ENCODE data around the gene PLXNB3.

PLXNB3 gene

DNA sequence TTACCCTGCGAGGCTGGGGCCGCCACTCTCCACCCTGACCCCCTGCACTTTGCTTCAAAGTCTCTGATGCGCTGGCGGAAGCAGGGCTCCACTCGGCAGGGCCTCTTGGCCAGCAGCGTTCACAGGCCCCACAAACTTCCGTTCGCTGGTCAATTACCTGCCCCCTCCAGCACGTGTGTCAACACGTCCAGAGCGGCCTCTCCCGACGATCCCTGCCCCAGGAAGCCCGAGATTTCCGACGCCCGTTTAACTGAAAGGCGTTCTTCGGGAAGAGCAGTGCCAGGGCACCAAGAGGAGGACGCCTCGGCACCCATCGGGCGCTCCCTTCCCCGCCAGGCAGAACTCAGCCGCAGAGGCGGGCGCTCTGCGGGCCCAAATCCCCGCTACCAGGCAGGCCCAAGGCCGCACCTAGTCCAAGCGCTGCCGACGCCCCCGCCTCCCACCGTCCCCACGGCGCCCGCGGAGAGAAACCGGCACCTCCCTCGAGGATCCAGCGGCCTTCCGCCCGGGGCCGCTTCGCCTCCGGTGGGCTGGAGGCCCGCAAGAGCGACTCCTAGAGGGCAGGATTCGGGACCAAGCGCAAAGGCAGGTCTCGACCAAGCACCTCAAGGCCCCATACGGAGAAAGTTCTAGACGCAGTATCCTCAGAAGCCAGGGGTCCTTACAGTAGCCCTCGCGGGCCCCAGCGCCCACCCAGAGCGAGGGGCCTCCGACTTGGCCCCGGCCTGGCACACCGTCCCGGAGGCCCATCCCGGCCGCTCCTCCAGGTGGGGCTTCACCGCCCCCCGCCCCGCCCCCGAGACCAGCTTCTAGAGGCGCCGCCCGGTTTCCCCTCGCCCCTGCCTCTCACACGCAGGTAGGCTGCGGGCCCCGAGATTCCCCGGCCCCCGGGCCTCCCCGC is 40.4 kb upstream of the PLXNB3 start:
- peaks cover 0 to 8% (median 0%) of the 10 kb centered on the region in 5 experiments for H3K27me3 ChIP-seq (replicated peaks in 2 of 5; ENCODE audit: control insufficient read depth in 4 of 5, insufficient read depth in 5 of 5, low read length in 4 of 5)
- ChIA-PET CTCF (interaction anchor here (1.5 kb wide), 1 partner anchor 10 kb away, joined by 4 read pairs; no protein-coding TSS in a partner anchor), POLR2A (no interaction called here)
- 32% methylated on average over 58 of the region's 78 CpGs for WGBS (ENCODE audit: insufficient coverage)
- peaks cover 0 to 25% (median 11%) of the 10 kb centered on the region in 4 experiments for H3K36me3 ChIP-seq (ENCODE audit: control insufficient read depth in 4 of 4, insufficient read depth in 4 of 4, low read length in 3 of 4)
- H3K9me3 ChIP-seq (ENCODE audit: control extremely low read depth in 1 of 5, control insufficient read depth in 4 of 5, insufficient read depth in 2 of 5, low read depth in 1 of 5, low read length in 4 of 5) = peaks cover 0 to 8% (median 2%) of the 10 kb centered on the region in 5 experiments
- H3K27ac ChIP-seq (ENCODE audit: insufficient read depth in 1 of 2, low read depth in 1 of 2, low read length in 2 of 2, poor library complexity in 1 of 2, severe bottlenecking in 2 of 2) = peak overlapping the region; percentile 50 to 83
- peak; percentile 58 to 67 (median 62) for DNase-seq
- H3K4me3 ChIP-seq (ENCODE audit: control insufficient read depth in 1 of 7, extremely low read depth in 1 of 7, insufficient read depth in 4 of 7, low read depth in 2 of 7, low read length in 6 of 7) = peak overlapping the region; percentile 45 to 78 (median 66)
- peaks cover 3 to 48% (median 43%) of the 10 kb centered on the region in 4 experiments for H3K4me1 ChIP-seq (ENCODE audit: control extremely low read depth in 1 of 4, control insufficient read depth in 4 of 4, insufficient read depth in 4 of 4, low read length in 3 of 4)

- Histone ChIP-seq H3K4me3 (ENCODE audit: control insufficient read depth in 1 of 7, extremely low read depth in 1 of 7, insufficient read depth in 4 of 7, low read depth in 2 of 7, low read length in 6 of 7) (peak within 1 kb of the TSS; percentile 45 to 78 (median 66)), H3K27me3 (replicated peaks in 2 of 5; ENCODE audit: control insufficient read depth in 4 of 5, insufficient read depth in 5 of 5, low read length in 4 of 5) (peaks cover 0 to 11% (median 0%) of the 10 kb centered on the region in 5 experiments), H3K36me3 (ENCODE audit: control insufficient read depth in 4 of 4, insufficient read depth in 4 of 4, low read length in 3 of 4) (peaks cover 0 to 18% (median 8%) of the 10 kb centered on the region in 4 experiments), H3K9me3 (ENCODE audit: control extremely low read depth in 1 of 5, control insufficient read depth in 4 of 5, insufficient read depth in 2 of 5, low read depth in 1 of 5, low read length in 4 of 5) (peaks cover 0 to 8% (median 2%) of the 10 kb centered on the region in 5 experiments), H3K27ac (ENCODE audit: insufficient read depth in 1 of 2, low read depth in 1 of 2, low read length in 2 of 2, poor library complexity in 1 of 2, severe bottlenecking in 2 of 2) (peak within 1 kb of the TSS; percentile 50 to 83), H3K4me1 (ENCODE audit: control extremely low read depth in 1 of 4, control insufficient read depth in 4 of 4, insufficient read depth in 4 of 4, low read length in 3 of 4) (peaks cover 3 to 48% (median 43%) of the 10 kb centered on the region in 4 experiments)
- CTCF ChIA-PET = no interaction called here
- WGBS (ENCODE audit: insufficient coverage) = 23% methylated on average over 44 of the region's 88 CpGs
- POLR2A ChIA-PET = no interaction called here
- DNase-seq = peak; percentile 78 to 88 (median 88)
These were observed 39.6 kb upstream of the PLXNB3 start, which contains the start of the genes ABCD1 and BCAP31 for GRCh38 chrX:153724252-153725038. ABCD1 (plus strand) TSS chrX:153724856; CDS start chrX:153725267, 411 bp downstream. BCAP31 (minus strand) TSS chrX:153724387; CDS start chrX:153723244, 1,143 bp downstream.

DNA sequence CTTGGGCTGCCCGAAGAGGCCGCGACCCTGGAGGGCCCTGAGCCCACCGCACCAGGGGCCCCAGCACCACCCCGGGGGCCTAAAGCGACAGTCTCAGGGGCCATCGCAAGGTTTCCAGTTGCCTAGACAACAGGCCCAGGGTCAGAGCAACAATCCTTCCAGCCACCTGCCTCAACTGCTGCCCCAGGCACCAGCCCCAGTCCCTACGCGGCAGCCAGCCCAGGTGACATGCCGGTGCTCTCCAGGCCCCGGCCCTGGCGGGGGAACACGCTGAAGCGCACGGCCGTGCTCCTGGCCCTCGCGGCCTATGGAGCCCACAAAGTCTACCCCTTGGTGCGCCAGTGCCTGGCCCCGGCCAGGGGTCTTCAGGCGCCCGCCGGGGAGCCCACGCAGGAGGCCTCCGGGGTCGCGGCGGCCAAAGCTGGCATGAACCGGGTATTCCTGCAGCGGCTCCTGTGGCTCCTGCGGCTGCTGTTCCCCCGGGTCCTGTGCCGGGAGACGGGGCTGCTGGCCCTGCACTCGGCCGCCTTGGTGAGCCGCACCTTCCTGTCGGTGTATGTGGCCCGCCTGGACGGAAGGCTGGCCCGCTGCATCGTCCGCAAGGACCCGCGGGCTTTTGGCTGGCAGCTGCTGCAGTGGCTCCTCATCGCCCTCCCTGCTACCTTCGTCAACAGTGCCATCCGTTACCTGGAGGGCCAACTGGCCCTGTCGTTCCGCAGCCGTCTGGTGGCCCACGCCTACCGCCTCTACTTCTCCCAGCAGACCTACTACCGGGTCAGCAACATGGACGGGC is 38.8 kb upstream of the PLXNB3 start:
- Histone ChIP-seq H3K27ac (ENCODE audit: insufficient read depth in 1 of 2, low read depth in 1 of 2, low read length in 2 of 2, poor library complexity in 1 of 2, severe bottlenecking in 2 of 2) (peak overlapping the region in 1 of 2 experiments; percentile 49), H3K4me3 (ENCODE audit: control insufficient read depth in 1 of 7, extremely low read depth in 1 of 7, insufficient read depth in 4 of 7, low read depth in 2 of 7, low read length in 6 of 7) (peak overlapping the region in 6 of 7 experiments; percentile 25 to 78 (median 54))
- POLR2A ChIA-PET = no interaction called here

GRCh38 chrX:153725832-153726285 is 38.2 kb upstream of the PLXNB3 start:
- H3K27ac ChIP-seq (ENCODE audit: insufficient read depth in 1 of 2, low read depth in 1 of 2, low read length in 2 of 2, poor library complexity in 1 of 2, severe bottlenecking in 2 of 2) = no peak overlapping the region
- H3K4me3 ChIP-seq (ENCODE audit: control insufficient read depth in 1 of 7, extremely low read depth in 1 of 7, insufficient read depth in 4 of 7, low read depth in 2 of 7, low read length in 6 of 7) = peak overlapping the region in 1 of 7 experiments; percentile 58
- peaks cover 0 to 8% (median 2%) of the 10 kb centered on the region in 5 experiments for H3K9me3 ChIP-seq (ENCODE audit: control extremely low read depth in 1 of 5, control insufficient read depth in 4 of 5, insufficient read depth in 2 of 5, low read depth in 1 of 5, low read length in 4 of 5)
- POLR2A ChIA-PET = no interaction called here
- WGBS (ENCODE audit: insufficient coverage) = 90% methylated on average over 25 of the region's 35 CpGs
- DNase-seq = no peak
- CTCF ChIA-PET = interaction anchor here (1.3 to 1.4 kb wide), 2 partner anchors 9 to 201 kb away, joined by 3 to 6 read pairs; no protein-coding TSS in a partner anchor
- peaks cover 0 to 13% (median 0%) of the 10 kb centered on the region in 5 experiments for H3K27me3 ChIP-seq (replicated peaks in 2 of 5; ENCODE audit: control insufficient read depth in 4 of 5, insufficient read depth in 5 of 5, low read length in 4 of 5)
- peaks cover 0 to 6% (median 2%) of the 10 kb centered on the region in 4 experiments for H3K36me3 ChIP-seq (ENCODE audit: control insufficient read depth in 4 of 4, insufficient read depth in 4 of 4, low read length in 3 of 4)
- peaks cover 3 to 48% (median 43%) of the 10 kb centered on the region in 4 experiments for H3K4me1 ChIP-seq (ENCODE audit: control extremely low read depth in 1 of 4, control insufficient read depth in 4 of 4, insufficient read depth in 4 of 4, low read length in 3 of 4)

More for the DNA sequence above, 38.8 kb upstream of the PLXNB3 start:
- peaks cover 0 to 8% (median 2%) of the 10 kb centered on the region in 5 experiments for H3K9me3 ChIP-seq (ENCODE audit: control extremely low read depth in 1 of 5, control insufficient read depth in 4 of 5, insufficient read depth in 2 of 5, low read depth in 1 of 5, low read length in 4 of 5)
- peaks cover 3 to 48% (median 43%) of the 10 kb centered on the region in 4 experiments for H3K4me1 ChIP-seq (ENCODE audit: control extremely low read depth in 1 of 4, control insufficient read depth in 4 of 4, insufficient read depth in 4 of 4, low read length in 3 of 4)
- DNase-seq = peak in 2 of 3 donors; percentile 37 to 40
- peaks cover 0 to 13% (median 0%) of the 10 kb centered on the region in 5 experiments for H3K27me3 ChIP-seq (replicated peaks in 2 of 5; ENCODE audit: control insufficient read depth in 4 of 5, insufficient read depth in 5 of 5, low read length in 4 of 5)
- CTCF ChIA-PET = interaction anchor here (1.3 to 1.4 kb wide), 2 partner anchors 10 to 202 kb away, joined by 3 to 6 read pairs; no protein-coding TSS in a partner anchor
- peaks cover 0 to 10% (median 5%) of the 10 kb centered on the region in 4 experiments for H3K36me3 ChIP-seq (ENCODE audit: control insufficient read depth in 4 of 4, insufficient read depth in 4 of 4, low read length in 3 of 4)
- 76% methylated on average over 43 of the region's 55 CpGs for WGBS (ENCODE audit: insufficient coverage)

DNA sequence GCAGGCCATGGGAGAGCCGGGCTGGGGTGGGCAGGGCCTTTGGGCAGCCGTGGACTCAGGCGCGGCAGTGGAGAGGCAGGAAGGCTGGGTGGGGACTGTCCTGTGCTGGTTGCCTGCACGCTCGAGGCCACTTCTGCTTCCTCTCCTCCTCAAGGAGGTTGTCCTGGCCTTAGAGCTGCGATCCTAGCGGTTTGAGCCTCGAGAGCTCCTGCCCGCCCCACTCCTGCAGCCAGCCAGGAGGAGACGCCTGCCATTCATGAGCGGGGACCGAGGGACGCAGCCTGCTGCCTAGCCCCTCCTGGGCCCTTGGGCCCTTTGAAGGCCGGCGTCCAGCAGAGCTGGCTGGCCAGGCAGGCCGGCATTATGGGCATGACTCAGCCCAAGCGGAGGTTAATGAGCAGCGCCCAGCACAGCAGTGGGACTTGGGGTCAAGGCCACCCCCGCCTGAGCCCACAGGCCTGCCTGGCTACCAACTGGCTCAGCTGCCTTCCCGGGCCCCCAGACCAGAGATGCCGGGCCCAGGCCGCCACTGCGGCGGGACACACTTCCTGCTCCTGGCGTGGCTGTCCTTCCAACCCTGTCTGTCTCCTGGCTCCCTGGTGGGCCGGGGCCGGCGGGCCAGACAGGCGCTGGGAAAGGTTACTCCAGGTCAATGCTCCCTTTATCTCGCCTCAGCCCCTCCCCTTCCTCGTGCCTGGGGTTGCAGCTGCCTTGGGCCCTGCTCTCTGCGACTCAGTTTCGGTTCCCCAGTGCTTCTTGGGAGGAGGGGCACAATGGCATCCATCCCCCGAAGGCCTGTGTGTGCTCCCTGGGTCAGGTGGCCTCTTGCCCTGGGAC is 37.5 kb upstream of the PLXNB3 start:
- Histone ChIP-seq H3K36me3 (ENCODE audit: control insufficient read depth in 4 of 4, insufficient read depth in 4 of 4, low read length in 3 of 4) (peaks cover 0 to 4% (median 1%) of the 10 kb centered on the region in 4 experiments), H3K9me3 (ENCODE audit: control extremely low read depth in 1 of 5, control insufficient read depth in 4 of 5, insufficient read depth in 2 of 5, low read depth in 1 of 5, low read length in 4 of 5) (peaks cover 0 to 10% (median 2%) of the 10 kb centered on the region in 5 experiments), H3K4me1 (ENCODE audit: control extremely low read depth in 1 of 4, control insufficient read depth in 4 of 4, insufficient read depth in 4 of 4, low read length in 3 of 4) (peaks cover 3 to 48% (median 43%) of the 10 kb centered on the region in 4 experiments), H3K27me3 (replicated peaks in 2 of 5; ENCODE audit: control insufficient read depth in 4 of 5, insufficient read depth in 5 of 5, low read length in 4 of 5) (peaks cover 0 to 13% (median 0%) of the 10 kb centered on the region in 5 experiments), H3K4me3 (ENCODE audit: control insufficient read depth in 1 of 7, extremely low read depth in 1 of 7, insufficient read depth in 4 of 7, low read depth in 2 of 7, low read length in 6 of 7) (peak overlapping the region in 5 of 7 experiments; percentile 15 to 58 (median 43)), H3K27ac (ENCODE audit: insufficient read depth in 1 of 2, low read depth in 1 of 2, low read length in 2 of 2, poor library complexity in 1 of 2, severe bottlenecking in 2 of 2) (peak overlapping the region in 1 of 2 experiments; percentile 43)
- DNase-seq = peak; percentile 27 to 59 (median 59)
- WGBS (ENCODE audit: insufficient coverage) = 51% methylated on average over 35 of the region's 35 CpGs
- CTCF ChIA-PET = interaction anchor here (1.3 to 1.4 kb wide), 4 partner anchors 8 to 200 kb away, joined by 3 to 6 read pairs (median 3); no protein-coding TSS in a partner anchor
- POLR2A ChIA-PET = no interaction called here

Data from common myeloid progenitor, CD34-positive (primary cell).